Activated CD4-positive, CD25-positive, alpha-beta regulatory T cell (primary cell): ENCODE results near the gene PPP1R26.
"Not testable (repeated sequence)": the region's sequence is repeated elsewhere in the genome, so short reads cannot be mapped to it uniquely, and the experiment has no call there.

ENCODE experiments used
- DNase-seq, 4 experiments: peaks; one replicate each; lab custom pipeline; 2025; lab: John Stamatoyannopoulos, UW

PPP1R26 gene

DNA sequence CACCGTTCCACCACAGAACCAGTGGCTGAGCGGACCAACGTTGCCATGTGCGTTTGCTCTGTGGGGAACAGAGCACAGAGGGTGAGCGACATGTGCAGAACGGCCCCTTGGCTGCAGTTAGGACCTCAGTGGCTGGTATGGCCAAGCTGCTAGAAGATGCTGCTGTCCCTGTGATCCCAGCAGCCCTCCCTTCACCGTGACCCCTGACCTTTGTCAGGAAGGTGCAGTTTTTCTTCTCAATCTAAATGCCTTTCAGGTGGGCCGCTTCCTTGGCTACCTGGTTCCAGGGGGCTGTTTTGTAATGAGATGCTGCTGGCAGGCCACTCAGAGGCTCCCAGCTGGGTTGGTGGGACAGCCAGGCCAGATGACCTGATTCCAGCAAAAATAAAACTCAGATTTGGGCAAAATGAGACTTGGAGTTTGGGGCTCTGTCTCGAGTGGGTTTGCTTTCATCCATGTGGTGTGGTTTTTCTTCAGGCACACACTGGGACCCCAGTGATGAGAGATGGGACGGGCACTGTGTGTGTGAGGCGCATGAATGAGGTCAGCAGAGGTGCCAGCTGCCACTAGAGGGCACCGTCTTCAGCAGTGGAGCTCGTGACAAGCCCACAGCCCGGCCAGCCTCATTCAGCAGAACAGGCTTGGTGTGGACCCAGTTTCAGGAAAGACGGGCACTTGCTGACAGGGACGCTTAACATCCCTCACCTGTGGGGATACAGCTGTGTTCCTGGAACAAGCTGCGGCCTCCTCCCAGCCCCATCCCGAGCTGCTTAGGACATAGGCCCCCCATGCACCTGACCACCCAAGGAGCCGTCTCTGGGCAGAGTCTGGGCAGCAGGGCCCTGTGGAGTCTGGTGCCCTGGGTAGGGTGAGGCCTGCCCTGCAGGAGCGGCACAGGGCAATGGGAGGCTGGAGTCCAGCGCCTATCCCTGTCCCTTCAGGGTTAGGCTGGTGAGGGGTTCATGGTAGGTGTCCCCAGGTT, 25.0 kb downstream of the PPP1R26 start:
- peak in 3 of 4 experiments; percentile 19 to 38 (median 35) for DNase-seq

DNA sequence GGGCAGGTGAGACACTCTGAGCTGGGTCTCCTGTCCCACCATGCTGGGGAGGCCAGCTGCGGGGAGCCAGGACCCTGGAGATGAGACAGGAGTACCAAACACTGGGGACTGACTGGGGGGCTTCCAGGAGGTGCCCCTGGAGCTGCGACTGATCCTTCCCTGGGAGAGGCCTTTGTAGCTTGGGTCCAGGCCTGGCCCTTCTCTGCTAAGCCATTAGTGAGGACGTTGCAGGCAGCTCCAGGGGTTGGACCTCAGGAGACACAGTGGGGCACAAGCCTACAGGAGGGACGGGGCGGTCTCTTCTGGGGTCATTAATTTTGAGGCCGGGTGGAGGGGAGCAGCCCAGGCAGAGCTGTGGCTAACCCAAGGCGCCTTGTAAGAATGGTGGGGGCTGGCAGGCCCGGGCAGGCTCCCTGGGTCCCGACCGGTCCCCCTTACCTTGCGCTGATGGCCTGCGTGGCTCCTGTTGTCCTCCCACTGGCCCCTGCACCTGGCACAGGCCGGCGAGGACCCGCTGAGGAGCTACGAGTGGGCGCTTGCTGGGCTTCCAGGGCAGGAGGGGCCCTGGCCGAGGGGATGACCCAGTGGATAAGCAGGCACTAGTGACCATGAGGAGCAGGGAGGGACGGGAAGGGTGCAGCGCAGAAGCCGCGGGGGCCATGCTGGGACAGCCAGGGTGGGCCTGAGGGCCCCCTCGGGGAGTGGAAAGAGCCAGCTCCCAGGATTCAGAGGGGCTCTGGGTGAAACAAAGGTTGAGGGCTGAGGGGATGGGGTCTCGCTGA, 26.0 kb downstream of the PPP1R26 start:
- DNase-seq: no peak

DNA sequence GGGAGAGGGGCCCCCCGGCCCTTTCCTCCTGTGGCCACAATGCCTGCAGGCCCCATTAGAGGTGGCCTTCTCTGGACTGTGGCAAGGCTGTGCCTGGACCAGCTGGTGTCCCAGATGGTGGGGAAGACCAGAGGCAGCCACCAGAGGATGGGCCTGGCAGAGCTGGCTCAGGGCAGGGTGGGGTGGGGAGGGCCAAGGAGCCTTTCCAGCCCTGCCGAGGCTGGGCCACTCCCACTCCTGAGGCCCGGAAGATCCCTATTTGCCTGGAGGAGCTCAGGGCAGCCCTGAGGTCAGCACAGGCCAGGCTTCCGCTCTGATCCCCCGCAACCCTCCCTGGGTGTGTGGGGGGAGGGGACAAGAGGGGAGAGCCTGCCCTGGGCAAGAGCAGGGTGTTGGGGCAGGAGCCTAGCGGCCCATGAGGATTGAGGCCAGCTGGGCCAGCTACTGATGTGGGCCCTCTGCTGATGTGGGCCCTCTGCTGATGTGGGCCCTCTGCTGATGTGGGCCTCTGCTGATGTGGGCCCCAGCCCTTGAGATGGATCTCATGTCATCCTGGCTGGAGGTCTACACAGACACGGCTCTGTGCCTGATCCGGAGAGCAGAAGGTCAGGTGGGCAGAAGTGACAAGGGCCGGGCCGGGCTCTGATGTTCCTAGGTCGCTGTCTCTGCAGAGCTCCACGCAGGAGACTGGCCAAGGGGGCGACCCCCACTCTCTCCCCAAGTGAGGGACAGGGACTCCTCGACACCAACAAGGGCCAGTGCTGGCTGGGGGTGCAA, 26.9 kb downstream of the PPP1R26 start:
- no peak for DNase-seq

DNA sequence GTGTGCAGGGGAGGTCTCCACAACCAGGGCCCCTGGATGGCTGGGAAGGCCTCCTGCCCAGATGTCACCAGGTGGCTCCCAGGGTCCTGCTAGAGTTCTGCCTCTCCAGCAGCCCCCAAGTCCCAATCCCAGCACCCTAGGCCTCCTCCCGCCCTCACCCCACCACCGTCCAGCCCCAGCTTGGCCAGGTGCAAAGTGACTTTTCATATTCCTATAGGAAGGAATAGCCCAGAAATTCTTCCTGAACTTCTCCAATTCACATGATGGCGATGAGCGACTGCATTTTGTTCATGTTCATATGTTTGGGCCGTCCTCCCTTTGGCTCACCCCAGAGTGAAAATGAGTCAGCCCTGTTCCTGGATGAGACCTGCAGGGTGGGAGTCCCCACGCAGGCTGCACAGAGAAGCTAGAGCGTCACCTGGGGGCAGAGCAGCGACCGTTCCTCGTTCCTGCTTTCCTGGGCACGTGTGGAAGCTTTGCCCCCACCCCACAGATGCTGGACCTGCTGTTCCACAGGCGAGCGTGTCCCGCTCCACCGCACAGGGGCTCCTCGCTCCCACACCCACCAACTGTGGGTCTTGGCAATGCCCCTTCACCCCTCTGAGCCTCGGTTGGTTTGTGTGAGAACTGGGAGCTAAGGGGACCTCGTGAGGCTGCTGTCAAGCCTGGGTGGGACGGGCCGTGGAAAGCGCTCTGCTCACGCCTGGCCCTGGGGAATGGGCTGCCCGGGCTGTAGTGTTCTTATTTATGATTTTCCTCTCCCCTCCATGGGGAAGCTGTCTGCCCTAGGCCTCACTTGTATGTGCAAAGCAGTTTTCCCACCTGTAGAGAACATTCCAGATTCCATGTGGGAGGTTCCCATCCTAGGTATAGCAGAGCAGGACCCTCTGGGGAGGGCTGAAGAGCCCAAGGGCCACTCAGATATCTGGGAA, 27.8 kb downstream of the PPP1R26 start:
- DNase-seq: no peak

DNA sequence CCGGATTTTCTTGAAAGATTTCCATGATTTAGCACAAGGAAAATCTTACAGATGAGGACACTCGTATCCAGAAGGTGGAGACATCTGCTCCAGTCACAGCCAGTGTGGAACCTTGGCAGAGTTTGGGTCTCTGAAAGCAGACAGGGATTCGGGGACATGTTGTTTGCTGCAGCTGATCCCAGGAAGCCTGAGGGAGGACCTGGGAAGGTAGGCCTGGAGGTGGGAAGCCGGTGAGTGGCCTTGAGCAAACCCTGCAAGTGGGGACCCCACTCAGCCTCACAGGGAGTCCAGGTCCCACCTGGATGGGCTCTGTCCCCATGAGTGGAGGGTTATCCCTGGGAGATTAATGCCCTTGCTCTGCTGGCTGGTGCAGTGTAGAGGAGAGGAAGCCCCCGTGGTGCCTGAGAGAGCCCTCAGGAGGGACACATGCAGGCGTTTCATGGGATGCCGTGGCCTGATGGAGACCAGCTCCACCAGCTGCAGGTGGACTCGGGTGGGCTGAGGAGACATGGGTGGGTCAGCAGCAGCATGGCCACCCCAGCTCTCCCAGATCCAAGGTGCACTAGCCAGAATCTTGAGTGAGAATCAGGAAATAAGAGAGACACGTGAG, 28.7 kb downstream of the PPP1R26 start:
- no peak for DNase-seq

DNA sequence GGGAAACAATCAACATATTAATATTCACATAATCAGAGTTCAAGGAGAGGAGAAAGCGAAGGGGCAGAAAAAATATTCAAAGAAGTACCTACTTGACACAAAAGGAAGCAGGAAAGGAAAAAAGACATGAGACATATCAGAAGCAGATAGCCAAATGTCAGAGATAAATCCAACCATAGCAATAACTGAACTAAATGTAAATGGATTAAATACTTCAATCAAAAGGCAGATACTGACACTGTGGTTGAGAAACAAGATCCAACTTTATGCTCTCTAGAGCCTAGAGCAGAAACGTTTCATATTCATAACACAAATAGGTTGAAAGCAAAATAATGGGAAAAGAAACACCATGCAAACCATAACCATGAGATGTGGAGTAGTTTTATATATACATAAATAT, 29.9 kb downstream of the PPP1R26 start:
- no peak for DNase-seq

DNA sequence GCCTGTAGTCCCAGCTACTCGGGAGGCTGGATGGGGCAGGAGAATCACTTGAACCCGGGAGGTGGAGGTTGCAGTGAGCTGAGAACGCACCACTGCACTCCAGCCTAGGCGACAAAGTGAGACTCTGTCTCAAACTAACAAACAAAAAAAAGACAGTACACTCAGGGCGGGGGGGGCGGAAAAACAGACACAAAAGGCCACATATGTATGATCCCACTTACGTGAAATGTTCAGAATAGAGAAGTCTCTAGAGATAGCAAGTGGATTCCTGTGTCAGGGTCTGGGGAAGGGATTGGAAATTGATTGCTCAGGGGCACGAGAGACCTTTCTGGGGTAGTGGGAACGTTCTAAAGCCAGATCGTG, 32.6 kb downstream of the PPP1R26 start:
- DNase-seq: no peak

DNA sequence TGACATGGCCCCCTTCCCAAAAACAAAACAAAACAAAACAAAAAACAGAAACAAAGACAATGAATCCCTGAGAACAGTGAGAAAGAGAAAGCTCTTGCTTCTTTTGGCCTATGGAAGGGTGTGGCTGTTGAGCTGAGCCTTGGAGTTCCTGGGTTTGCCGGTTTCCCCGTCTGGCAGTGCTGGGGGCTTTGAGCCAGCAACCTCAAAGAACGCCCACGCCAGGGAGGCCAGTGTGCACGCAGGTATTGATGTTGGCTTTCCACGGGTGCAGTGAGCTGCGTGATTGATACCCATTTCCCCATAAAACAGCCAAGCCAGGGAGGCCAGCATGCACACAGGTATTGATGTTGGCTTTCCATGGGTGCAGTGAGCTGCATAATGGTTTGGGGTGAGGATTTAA, 33.3 kb downstream of the PPP1R26 start:
- no peak for DNase-seq

DNA sequence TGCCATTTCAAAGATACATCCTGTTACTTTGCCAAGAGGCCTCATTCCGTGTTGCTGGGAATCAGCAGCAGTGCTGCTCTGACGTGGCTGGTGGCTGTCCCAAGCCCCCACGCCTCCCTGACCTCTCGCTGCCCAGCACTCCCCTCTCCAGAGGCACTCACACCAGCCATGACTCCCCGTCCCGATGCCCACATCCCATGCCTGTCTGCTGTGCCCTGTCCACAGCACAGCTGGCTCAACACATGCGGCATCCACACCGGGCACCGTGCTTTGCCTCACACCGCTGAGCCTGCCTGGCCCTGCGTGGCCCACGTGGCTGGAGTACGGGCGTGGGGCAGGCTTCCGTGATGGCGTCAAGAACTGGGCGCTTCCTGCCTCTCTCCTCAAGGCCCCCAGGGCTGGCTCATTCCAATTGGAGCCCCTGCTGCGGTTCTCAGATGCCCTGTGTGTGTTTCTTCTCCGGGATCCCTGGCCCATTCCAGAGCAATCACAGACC, 33.8 kb downstream of the PPP1R26 start:
- DNase-seq: no peak

DNA sequence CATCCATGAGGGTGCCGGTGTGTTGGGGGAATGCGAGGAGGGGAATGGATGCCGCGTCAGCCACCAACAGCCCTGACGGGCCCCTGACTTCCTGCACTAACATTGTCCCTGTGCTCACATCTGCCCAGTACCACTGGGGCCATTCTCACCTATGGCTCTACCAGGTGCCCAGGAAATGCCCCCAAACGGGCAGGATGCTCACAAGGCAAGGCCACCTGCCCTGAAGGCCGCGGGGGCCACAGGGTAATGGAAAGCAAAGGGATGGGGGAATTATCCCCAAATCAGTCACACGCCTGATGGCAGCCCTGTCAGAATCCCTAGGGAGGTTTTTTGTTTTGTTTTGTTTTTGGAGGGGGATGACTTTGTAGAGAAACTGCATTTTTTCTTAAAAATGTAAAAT, 34.3 kb downstream of the PPP1R26 start:
- DNase-seq: not testable (repeated sequence)

DNA sequence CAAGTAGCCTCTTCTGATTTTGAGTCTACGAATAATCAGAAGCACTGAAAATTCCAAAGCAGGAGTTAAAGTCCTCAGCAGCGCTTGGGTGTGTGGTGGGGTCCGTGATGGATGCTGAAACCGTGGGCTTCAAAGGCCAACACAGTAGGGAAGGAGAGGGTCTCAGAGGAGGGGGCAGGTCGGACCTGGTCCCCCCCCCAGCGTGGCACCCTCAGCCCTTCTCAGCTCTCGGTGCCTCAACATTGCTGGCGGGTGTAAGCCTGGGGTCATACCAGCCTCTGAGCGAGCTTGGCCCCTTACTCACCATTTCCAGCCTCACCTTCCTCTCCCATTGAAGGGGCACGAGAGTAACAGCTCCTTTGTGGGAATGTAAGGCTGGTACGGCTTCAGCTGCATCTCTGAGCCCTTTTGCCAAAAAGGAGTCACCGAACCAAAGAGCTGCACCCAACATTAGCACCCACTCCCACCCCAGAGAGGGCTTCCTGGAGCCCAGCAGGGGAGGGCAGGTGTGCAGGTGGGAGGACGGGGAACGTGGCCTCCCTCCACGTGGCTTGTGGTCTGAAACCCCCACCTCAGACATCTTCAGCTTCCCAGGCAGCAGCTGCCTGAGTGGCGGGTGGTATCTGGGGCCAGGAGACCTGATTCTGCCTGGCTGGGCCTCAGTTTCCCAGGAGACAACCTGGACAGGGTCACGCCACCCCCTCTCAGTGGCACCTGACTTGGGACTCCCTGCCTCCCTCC, 34.9 kb downstream of the PPP1R26 start:
- no peak for DNase-seq

DNA sequence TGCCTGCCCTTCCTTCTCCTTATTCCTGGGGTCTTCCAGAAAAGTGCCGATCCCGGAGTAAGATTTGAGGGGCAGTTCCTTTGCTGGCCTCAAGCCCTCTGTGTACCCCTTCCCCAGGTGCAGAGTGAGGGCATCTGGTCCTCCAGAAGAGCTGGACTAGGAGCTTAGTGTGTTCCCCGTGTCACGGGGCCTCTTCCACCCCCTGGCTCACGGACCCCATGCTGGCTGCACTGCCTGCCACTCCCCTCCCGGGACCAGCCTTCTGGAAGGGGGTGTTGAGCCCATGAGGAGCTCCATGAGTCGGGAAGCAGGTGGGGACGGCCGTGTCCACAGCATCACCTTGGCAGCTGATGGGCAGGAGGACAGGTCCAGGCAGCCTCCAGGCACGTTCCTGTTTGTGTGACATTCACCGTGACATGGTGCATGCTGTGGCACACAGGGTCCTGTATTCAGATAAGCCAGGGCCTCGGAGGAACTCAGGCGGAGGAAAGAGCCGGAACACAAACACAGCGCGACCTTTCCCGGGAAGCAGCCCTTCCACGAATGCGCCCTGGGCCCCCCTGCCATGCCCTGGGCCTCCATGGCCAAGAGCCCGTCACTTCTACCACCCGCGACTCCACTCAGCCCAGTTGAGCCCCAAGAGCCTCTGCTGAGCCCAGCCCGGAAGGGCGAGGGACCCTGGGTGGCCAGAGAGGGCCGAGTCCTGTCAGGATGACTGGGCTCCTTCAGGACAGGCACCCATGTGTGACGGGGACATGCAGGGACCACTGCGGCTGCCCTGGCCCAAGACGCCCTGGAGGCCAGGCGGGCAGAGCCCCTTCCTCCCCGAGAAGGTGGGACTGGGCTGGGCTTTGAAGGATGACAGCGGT, 35.7 kb downstream of the PPP1R26 start:
- no peak for DNase-seq

DNA sequence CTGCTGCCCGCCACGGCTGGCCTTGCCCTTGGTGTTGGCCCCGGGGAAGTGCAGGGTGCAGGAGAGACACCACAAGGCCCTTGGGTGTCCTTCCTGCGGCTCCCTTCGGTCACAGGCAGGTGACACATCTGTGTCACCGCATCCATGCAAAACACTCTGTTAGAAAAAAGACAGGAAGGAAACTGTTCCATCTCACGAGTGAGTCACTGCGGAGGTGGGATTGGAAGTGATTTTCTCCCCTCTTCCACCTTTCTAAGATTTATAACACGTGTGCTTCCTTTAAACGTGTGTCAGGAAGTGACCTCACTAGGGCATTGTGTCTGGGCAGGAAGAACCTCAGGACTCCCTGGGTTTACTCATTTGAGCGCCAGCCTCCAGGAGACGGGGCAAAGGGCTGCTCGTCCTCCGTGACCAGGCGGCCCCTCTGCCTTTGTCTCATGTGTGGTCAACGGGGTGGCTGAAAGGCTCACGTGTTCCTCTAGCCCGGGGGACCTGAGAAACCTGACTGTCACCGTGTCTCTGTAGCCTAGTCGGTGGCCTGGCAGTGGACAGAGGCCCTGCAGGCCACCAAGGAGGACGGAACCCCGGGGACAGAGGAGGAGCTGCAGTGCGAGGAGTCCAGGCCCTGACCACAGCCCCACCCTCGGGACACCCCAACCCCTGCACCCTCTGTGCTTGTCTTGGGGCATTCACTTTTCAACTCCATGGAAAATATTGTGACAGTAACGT, 36.7 kb downstream of the PPP1R26 start:
- DNase-seq: no peak

DNA sequence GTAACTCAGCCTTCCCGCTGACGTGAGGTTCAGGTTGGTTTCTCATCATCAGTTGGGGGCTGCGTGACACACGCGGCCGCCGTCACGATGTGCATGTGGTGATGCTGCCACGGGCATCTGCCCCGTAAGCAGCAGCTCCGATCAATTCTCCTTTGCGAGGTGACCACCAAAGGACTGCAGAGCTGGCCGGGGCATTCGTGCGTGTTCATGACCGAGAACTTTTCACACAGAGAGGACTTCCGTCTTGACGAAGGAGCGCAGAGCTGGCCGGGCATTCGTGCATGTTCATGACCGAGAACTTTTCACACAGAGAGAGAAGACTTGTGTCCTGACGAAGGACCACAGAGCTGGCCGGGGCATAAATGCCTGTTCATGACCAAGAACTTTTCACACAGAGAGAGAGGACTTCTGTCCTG, 37.8 kb downstream of the PPP1R26 start:
- no peak for DNase-seq

DNA sequence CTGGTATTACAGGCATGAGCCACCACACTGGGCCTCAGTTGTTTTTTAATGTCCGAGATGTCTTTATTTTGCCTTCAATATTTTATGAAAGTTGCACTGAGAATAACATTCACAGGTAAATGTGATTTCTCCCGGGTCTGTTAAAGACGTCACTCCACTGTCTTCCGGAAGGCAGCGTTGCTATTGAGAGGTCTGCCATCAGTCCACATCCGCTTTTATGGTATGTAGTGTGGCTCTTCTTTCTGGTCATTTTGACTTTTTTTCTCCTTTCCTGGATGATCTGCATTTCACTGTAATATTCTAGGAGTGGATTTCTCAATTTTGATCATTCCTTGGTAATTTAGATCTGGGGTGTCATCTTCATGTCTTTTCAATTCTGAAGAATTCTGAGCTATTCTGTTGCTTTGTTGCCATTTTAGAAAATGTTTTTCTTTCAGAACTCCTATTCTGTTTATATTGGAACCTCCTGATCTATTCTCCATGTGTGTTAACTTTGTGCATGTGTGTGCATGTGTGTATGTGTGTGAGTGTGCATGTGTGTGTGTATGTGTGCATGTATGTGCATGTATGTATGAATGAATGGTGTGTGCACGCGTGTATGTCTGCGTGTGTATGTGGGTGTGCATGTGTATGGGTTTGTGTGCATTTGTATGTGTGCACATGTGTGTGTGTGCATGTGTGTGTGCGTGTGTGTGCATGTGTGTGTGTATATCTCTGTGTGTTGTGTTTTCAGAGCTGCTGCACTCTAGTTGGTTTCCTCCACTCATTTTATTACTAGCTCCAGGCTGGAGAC, 39.8 kb downstream of the PPP1R26 start:
- no peak for DNase-seq

DNA sequence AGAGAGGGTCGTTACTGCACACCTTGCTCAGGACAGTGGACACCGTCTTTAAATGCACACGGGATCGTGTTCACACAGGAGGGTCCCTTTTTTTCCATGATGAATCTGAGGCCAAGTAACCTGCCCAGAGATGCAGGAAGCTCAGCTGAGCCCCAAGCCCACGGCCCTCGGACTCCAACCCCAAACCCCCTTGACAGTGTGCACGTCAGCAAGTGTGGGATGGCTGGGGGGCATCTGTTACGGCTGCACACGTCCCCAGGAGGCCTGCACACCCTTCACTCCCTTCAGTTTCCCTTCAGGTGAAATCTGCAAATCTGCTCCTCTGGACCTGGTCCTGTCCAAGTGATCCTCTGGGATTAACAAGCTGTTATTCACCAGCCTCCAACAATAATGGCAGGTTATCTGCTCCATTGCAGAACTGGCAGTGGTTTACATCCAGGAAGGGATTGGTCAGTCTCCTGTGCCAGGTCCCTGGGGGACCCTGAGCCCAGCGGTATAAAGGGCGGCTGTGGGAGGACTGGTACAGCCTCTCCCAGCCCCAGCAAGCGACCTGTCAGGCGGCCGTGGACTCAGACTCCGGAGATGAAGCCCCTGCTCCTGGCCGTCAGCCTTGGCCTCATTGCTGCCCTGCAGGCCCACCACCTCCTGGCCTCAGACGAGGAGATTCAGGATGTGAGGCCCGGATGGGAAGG, 41.5 kb downstream of the PPP1R26 start, which contains the start of gene LCN1:
Gene LCN1 (plus strand): TSS at position 525 of the 692 bp plus-strand sequence. CDS start 58 bp downstream, at position 583.
- DNase-seq: no peak
